Measurements from ENCODE around the gene PIMREG.
"Not testable (repeated sequence)": the region's sequence is repeated elsewhere in the genome, so short reads cannot be mapped to it uniquely, and the experiment has no call there.

PIMREG gene

DNA sequence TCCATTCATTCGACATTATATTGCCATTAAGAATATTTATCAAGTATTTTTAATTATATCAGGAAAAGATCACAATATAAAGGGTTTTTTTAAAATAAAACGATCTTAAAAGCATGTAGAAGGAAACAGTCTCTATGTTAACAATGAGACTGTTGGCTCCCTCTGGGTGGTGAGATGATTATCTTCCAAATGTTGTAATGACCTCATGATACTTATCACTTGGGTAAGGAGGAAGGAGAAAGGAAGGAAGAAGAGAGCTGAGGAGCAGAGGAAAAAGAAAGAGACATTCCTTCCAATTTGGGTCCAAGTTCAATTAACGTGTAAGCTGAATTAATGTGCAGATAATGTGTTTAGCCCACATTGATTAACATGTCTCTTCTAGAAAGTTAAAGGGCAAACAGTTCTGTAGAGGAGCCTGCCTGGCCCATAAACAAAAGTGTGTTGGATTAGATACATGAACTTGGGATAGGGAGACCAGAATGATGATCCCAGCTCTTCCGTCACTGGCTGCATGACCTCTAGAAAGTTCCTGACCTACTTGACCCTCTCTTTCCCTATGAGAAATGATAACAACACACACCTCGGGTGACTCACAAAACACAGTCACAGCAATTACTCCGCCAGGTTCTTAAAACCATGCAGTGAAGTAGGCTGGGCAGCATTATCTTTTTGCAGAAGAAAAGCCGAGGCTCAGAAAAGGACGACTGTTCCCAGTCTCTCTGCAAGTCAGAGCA, 32.0 kb downstream of the PIMREG start:
- no peaks in the 10 kb centered on the region for H3K4me1 Mint-ChIP-seq (ENCODE audit: low read depth)
- H3K9me3 Mint-ChIP-seq (ENCODE audit: low read depth), result no peaks in the 10 kb centered on the region
- no peaks in the 10 kb centered on the region for H3K27me3 Mint-ChIP-seq
- no peak overlapping the region for H3K4me3 Mint-ChIP-seq
- H3K27ac Mint-ChIP-seq, result no peak overlapping the region
- H3K36me3 Mint-ChIP-seq, result no peaks in the 10 kb centered on the region

DNA sequence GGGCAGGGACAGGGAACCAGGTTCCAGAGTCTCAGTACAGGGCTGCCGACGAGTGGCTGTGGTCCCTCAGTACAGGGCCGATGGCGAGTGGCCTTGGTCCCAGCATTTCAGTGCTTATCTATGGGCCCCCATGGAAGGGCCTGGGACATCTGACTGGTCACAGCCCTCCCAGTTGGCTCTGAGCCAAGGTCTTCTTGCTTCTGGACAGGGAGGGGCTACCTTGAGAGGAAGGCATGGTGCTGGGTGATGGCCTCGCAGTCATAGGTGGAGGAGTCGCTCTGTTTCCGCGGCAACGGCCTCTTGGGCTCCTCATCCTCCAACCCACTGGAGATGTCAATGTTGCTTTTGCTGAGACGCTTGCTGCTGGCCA, 32.5 kb downstream of the PIMREG start:
- Mint-ChIP-seq H3K9me3 (ENCODE audit: low read depth) (no peaks in the 10 kb centered on the region), H3K4me3 (no peak overlapping the region), H3K36me3 (no peaks in the 10 kb centered on the region), H3K4me1 (ENCODE audit: low read depth) (no peaks in the 10 kb centered on the region), H3K27me3 (no peaks in the 10 kb centered on the region), H3K27ac (no peak overlapping the region)

DNA sequence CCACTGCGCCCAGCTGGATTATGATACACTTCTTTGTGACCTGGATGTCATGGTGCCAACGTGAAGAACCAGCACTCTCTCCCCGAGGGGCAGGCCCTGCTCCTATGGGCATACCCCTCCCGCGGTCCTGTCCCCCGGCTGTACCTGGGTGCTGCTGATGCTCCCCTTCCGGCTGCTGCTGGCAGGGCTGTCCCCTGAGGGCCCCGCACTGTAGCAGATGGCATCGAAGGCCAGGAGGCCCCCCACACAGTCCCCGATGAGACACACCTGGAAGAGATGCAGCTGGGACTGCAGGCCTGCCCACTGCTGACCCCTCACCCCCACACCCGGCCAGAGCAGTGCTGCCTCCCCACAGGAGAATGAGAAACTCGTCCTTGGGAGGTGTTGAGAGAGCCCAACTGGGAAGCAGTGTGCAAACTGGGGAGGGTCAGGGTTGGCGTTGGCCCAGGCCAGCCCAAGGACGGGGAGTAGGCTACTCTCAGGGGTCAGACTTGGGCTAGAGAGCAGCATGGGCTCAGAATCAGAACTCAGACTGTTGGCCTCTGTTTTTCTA, 33.7 kb downstream of the PIMREG start:
- Mint-ChIP-seq H3K9me3 (ENCODE audit: low read depth) (no peaks in the 10 kb centered on the region), H3K27me3 (no peaks in the 10 kb centered on the region), H3K4me3 (no peak overlapping the region), H3K36me3 (no peaks in the 10 kb centered on the region), H3K27ac (no peak overlapping the region), H3K4me1 (ENCODE audit: low read depth) (no peaks in the 10 kb centered on the region)

DNA sequence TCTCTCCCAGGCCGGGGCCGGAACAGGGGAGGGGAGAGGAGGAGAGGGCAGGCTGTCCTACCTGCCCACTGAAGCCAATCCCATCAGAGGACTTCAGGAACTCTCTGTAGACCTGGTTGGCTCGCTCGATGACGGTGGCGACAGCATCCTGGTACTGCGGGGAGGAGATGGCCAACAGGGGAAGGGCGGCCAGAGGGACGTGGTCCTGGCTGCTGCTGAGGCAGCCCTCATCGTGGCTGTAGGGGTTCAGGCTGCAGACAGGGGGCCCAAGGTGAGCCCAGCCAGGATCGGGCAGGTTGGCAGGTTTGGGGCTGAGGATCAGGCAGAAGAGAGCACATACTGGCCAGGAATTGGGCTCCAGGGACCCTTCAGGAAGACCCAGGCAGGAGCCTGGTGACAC, 34.2 kb downstream of the PIMREG start:
- Mint-ChIP-seq H3K27ac (no peak overlapping the region), H3K4me3 (no peak overlapping the region), H3K4me1 (ENCODE audit: low read depth) (no peaks in the 10 kb centered on the region), H3K9me3 (ENCODE audit: low read depth) (no peaks in the 10 kb centered on the region), H3K36me3 (no peaks in the 10 kb centered on the region), H3K27me3 (no peaks in the 10 kb centered on the region)

DNA sequence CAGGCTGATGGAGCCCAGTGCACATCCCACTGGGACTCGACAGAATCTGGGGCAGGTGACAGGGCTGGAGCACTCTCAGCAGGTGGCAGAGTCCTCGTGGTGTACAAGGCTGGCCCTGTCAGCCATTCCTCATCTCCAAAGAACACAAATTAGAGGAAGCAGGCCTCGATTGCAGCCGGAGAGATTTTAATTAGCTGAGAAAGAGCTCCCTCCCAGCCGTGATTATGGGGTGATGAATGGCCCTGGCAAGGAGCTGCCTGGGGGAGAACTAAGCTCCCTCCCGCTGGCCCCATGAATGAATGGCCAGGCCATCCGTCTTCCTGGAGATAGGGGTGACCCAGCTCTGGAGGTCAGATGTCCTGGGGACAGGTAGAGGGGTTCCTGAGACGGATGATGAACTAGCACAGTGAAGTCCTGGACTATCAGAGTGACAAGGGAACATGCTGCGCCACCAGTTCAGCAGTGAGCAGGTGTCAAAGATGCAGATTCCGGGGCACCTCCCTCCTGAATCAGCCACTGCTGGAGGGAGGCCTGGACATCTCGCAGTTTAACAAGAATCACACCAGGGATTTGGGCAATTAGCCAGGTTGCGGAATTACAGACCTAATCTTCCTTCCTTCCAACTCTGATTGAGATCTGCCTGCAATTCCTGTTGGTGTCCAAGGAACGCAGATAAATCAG, 35.5 kb downstream of the PIMREG start:
- no peak overlapping the region for H3K4me3 Mint-ChIP-seq
- no peaks in the 10 kb centered on the region for H3K27me3 Mint-ChIP-seq
- H3K4me1 Mint-ChIP-seq (ENCODE audit: low read depth), result no peaks in the 10 kb centered on the region
- H3K27ac Mint-ChIP-seq, result no peak overlapping the region
- H3K36me3 Mint-ChIP-seq, result no peaks in the 10 kb centered on the region
- H3K9me3 Mint-ChIP-seq (ENCODE audit: low read depth), result no peaks in the 10 kb centered on the region

DNA sequence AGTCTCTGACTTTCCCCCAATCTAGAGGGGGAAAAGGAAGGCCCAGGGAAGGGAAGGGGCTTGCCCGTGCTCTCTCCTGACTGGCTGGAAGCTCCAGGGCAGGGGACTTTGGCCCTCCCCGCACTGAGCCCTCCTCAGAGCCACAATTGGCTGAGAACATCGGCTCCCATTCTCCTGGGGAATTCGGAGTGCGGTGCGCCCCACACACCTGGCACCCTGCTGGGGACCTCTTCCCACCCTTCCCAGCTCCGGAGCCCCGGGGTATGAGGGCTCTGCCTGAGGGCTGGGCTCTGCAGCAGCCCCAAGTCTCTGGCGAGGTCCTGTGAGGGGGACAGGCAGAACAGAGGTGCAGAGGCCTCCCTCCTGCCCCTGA, 36.0 kb downstream of the PIMREG start:
- no peaks in the 10 kb centered on the region for H3K36me3 Mint-ChIP-seq

DNA sequence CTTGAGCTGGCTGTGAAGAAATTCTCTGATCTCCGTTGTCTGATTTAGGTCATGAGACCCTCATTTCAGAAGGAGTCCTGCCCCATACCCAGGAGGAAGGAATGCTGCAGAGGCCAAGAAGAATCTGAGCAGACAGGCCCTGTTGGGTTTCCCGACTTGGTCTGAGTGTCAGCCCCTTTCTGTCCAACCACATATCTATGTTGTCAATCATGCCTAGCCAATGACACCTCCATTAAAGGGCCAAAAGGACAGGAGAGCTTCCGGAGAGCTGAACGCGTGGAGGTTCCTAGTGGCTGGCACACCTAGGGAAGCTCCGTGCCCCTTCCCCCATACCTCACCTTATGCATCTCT, 37.8 kb downstream of the PIMREG start:
- no peaks in the 10 kb centered on the region for H3K9me3 Mint-ChIP-seq (ENCODE audit: low read depth)
- no peaks in the 10 kb centered on the region for H3K4me1 Mint-ChIP-seq (ENCODE audit: low read depth)
- no peaks in the 10 kb centered on the region for H3K27me3 Mint-ChIP-seq
- H3K27ac Mint-ChIP-seq, result no peak overlapping the region
- H3K4me3 Mint-ChIP-seq, result no peak overlapping the region
- no peaks in the 10 kb centered on the region for H3K36me3 Mint-ChIP-seq

More for the DNA sequence above, 36.0 kb downstream of the PIMREG start:
- Mint-ChIP-seq H3K27me3 (no peaks in the 10 kb centered on the region), H3K4me1 (ENCODE audit: low read depth) (no peaks in the 10 kb centered on the region), H3K4me3 (no peak overlapping the region), H3K27ac (no peak overlapping the region), H3K9me3 (ENCODE audit: low read depth) (no peaks in the 10 kb centered on the region)

DNA sequence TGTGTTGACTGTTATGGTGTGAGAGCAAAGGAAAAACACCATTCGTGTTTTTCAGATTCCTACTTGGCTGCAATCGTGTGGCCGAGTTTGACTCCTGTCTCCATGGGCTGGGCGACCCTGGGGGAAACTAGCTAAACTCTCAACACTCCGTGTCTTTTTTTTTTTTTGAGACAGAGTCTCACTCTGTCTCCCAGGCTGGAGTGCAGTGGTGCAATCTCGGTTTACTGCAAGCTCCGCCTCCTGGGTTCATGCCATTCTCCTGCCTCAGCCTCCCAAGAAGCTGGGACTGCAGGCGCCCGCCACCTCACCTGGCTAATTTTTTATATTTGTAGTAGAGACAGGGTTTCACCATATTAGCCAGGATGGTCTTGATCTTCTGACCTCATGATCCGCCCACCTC, 38.5 kb downstream of the PIMREG start:
- H3K36me3 Mint-ChIP-seq; H3K4me1 Mint-ChIP-seq (ENCODE audit: low read depth); H3K9me3 Mint-ChIP-seq (ENCODE audit: low read depth); H3K4me3 Mint-ChIP-seq; H3K27me3 Mint-ChIP-seq; H3K27ac Mint-ChIP-seq: not testable (repeated sequence)

DNA sequence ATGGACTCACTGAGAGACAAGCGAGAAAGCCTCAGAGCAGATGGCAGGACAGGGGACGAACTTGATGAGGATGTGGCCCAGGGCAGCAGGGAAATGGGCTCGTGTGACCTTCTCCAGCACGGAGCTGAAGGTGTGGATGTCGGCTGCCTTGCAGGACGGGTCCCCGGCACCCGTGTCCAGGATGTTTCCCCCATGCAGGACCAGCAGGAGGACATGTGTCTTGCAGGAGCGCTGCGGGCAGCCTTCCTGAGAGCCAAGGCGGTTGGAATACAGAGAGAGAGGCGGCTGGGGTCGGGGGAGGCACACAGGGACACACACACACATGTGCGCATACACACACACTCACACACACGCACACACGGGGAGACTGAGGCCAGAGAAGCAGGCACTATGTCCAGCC, 39.3 kb downstream of the PIMREG start:
- H3K9me3 Mint-ChIP-seq (ENCODE audit: low read depth), result no peaks in the 10 kb centered on the region
- H3K4me1 Mint-ChIP-seq (ENCODE audit: low read depth), result no peaks in the 10 kb centered on the region
- no peaks in the 10 kb centered on the region for H3K36me3 Mint-ChIP-seq
- H3K4me3 Mint-ChIP-seq, result no peak overlapping the region
- no peak overlapping the region for H3K27ac Mint-ChIP-seq
- no peaks in the 10 kb centered on the region for H3K27me3 Mint-ChIP-seq

DNA sequence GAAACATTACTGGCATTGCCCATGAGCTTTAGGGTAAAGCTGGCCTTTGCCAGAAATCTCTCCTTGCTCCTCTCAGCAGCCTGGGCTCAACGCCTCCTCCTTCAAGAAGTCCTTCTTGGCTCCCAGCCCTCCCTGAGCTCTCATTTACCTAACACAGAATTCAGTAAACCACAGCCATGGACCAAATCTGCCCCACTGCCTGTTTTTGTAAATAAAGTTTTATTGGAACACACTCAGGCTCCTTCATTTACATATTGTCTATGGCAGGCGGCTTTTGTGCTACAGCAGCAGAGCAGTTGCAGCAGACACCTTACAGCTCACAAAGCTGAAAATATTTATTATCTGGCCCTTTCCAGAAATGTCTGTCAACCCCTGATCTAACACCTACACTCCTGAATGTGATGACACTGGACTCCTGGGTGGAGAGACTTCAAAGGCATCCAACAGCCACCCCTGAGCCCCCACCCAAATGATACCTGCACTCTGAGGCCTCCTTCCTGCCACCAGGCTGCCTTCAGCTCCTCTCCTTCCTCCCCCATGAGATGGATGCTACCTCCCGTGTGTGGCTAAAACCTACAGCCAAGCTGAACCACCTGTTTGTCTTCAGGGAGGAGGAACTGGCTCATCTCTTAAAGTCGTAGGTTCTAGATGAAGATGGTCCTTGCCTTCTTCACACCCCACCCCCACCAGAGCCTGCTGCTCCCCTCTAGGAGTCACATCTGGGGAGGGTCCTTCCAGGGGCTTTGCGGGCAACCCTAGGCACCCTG, 41.6 kb downstream of the PIMREG start:
- H3K4me1 Mint-ChIP-seq (ENCODE audit: low read depth), result no peaks in the 10 kb centered on the region
- no peaks in the 10 kb centered on the region for H3K27me3 Mint-ChIP-seq
- H3K4me3 Mint-ChIP-seq, result no peak overlapping the region
- H3K36me3 Mint-ChIP-seq, result no peaks in the 10 kb centered on the region
- H3K9me3 Mint-ChIP-seq (ENCODE audit: low read depth), result no peaks in the 10 kb centered on the region
- no peak overlapping the region for H3K27ac Mint-ChIP-seq

DNA sequence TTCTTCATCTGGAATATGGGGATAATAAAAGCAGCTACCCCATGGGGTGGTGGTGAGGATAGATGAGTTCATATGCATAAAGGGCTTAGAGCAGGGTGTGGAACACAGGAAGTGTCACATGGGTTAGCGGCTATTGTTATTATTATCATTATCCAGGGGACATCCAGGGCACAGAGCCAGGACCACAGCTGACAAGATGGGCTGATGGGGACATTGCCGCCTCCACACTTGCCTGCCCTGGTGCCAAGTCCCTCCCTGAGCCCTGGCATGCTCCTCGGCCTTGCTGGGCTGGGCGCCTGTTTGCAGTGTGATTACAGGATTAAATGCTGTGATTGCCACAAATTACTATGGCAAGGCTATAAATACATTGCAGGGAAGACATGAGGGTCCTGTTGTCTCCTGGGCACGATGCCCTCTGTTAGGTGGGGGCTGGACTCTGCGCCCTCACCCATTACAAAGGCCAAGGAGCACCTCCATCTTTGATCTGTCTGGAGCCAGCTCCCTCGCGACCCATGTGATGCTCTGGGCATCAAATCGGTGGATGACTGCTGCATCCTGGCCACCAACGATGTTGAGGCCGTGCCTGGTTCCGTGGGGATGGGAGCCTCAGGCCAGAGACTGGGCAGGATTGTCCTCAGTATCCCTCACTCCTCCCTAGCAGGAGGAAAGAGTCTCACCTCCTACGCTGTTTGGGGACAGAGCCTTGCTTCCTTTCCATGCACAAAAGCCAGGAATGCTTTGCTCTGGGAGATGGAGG, 43.2 kb downstream of the PIMREG start:
- H3K9me3 Mint-ChIP-seq (ENCODE audit: low read depth), result no peaks in the 10 kb centered on the region
- no peak overlapping the region for H3K27ac Mint-ChIP-seq
- H3K36me3 Mint-ChIP-seq, result no peaks in the 10 kb centered on the region
- H3K4me3 Mint-ChIP-seq, result no peak overlapping the region
- H3K4me1 Mint-ChIP-seq (ENCODE audit: low read depth), result no peaks in the 10 kb centered on the region
- no peaks in the 10 kb centered on the region for H3K27me3 Mint-ChIP-seq

DNA sequence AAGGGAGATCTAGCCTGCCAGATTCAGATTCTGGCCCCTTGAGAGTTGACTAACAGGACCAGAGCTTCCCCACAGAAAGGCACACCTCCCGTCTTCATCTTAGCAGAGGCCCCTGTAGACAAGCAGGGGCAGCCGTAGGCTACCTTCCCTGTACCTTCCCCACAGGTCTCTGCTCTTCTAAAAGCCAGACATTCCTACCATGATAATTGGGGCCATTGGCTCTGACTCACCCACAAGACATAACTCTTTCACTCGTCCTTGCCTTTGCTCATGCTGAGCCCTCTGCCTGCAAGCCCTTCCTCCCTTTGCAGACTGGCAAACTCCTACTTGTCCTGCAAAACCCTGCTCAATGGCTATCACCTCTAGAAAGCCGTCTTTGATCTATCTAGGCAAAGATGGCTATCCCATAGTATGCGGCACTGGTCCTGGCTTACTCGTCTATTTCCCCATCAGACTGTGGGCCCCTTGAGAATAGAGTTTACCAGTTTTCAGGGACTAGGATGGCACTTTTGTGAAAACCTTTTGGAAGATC, 43.8 kb downstream of the PIMREG start:
- H3K4me3 Mint-ChIP-seq, result no peak overlapping the region
- H3K27ac Mint-ChIP-seq, result no peak overlapping the region
- peaks cover 2% of the 10 kb centered on the region for H3K36me3 Mint-ChIP-seq
- H3K4me1 Mint-ChIP-seq (ENCODE audit: low read depth), result no peaks in the 10 kb centered on the region
- no peaks in the 10 kb centered on the region for H3K9me3 Mint-ChIP-seq (ENCODE audit: low read depth)
- no peaks in the 10 kb centered on the region for H3K27me3 Mint-ChIP-seq

DNA sequence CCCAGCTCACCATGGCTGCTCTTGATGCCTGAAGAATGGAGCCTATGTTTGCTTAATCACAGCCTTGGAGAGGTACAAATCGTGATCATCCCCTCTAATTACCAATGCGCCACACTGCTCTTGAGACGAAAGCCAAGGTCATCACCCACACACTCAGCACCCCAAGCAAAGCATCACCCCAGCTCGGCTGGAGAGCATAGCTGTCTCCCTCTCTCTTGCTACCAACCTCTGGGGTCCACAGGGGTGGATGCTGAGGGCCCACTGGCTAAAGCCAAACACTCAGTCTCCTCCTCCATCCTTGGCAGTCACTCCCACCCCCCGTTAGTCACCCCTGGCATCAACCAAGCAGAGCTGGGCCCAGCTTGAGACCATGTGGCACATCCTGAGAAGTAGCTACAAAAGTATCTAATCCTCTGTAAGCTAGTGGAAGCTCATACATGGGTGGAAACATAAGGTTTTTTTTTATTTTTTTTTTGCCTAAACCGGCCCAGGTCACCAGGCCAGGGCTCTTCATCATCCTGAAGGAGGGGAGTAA, 44.8 kb downstream of the PIMREG start:
- no peak overlapping the region for H3K4me3 Mint-ChIP-seq
- no peaks in the 10 kb centered on the region for H3K4me1 Mint-ChIP-seq (ENCODE audit: low read depth)
- no peak overlapping the region for H3K27ac Mint-ChIP-seq
- H3K9me3 Mint-ChIP-seq (ENCODE audit: low read depth), result no peaks in the 10 kb centered on the region
- H3K36me3 Mint-ChIP-seq, result peaks cover 2% of the 10 kb centered on the region
- no peaks in the 10 kb centered on the region for H3K27me3 Mint-ChIP-seq

DNA sequence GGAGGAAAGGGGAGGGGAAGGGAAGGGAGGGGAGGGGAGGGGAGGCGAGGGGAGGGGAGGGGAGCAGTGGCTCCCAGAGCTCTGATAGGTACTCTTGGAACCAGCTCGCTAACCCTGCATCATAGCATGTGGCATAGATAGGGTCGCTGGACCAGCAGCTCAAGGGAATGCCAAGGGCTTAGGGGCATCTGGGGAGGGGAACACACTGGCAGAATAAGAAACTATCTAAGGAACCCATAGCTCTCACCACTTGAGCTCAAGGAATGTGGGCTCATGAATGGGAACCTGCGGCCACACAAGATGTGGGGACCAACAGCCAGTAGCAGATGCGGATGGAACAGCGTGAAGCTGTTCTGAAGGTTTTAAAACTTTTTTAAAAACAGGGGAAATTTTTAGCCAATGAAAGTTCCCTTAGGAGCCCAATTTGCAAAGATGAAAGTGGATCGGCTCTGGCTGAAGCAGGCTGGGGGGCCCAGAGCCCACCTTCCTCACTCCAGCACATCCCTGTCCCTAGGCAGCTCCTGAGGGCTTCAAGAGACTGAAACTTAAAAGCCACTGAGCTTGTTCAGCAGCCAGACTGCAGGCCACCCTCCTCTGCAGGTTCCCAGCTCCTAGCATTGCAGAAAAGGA, 46.9 kb downstream of the PIMREG start:
- Mint-ChIP-seq H3K27me3 (no peaks in the 10 kb centered on the region), H3K4me1 (ENCODE audit: low read depth) (peaks cover 10% of the 10 kb centered on the region), H3K9me3 (ENCODE audit: low read depth) (no peaks in the 10 kb centered on the region), H3K4me3 (no peak overlapping the region), H3K36me3 (peaks cover 2% of the 10 kb centered on the region), H3K27ac (no peak overlapping the region)

Data from activated naive CD8-positive, alpha-beta T cell (primary cell).